Measurements from ENCODE around the gene SLC24A3. TPM values are rescaled to one million over a fixed set of nuclear protein-coding genes. Genes with fewer than 3 reads are reported as not detected.

Gene SLC24A3
- total RNA-seq, 2 experiments from 2014 or later: not detected

DNA sequence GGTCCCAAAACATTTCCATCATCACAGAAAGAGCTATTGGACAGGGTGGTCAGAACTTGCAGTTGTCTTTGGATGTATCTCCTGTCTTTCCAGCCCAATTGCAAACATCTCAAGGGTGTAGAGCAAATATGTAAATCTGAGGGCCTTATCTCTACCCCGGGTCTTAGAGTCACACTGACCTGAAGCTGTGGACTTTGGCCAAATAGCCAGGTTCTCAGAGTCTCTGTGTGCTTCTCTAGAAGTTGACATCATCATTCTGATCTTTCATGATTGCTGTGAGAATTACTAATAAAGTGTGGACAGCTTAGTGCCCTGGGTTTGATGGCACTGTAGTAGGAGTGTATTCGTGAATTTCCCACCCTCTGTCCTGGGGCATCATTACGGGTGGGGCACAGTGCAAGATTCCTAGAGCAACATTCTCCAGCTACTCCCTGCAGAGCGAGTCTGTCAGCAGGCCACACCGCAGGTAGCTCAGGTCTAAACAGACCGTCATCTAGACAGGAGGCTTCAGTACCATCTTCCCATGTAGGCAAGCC, 71.1 kb downstream of the SLC24A3 start:
- H3K27ac ChIP-seq (ENCODE audit: low read depth, low read length, poor library complexity, severe bottlenecking): no peak overlapping the region
- no peaks in the 10 kb centered on the region for H3K9me2 ChIP-seq (ENCODE audit: insufficient read depth, low read length)
- no TSS peak for BruUV-seq (replicated peaks)
- intact Hi-C loops (cut with micrococcal nuclease; ENCODE audit: unreplicated experiment): no loop called here
- H4K20me1 ChIP-seq (ENCODE audit: insufficient read depth, low read length): no peaks in the 10 kb centered on the region
- H3K4me2 ChIP-seq (ENCODE audit: low read length): no peak overlapping the region
- no peak overlapping the region for H2AFZ ChIP-seq (ENCODE audit: low read length)
- no peaks in the 10 kb centered on the region for H3K9me3 ChIP-seq (ENCODE audit: low read length)
- H3K36me3 ChIP-seq (ENCODE audit: insufficient read depth, low read length): no peaks in the 10 kb centered on the region
- DNase-seq (ENCODE audit: low spot score): no peak
- ChIA-PET POLR2A (no interaction called here), CTCF (ENCODE audit: unreplicated experiment) (interaction anchor here (0.5 kb wide), 1 partner anchor 307 kb away, joined by 3 read pairs; no protein-coding TSS in a partner anchor)
- no peaks in the 10 kb centered on the region for H3K79me2 ChIP-seq (ENCODE audit: insufficient read depth, low read depth, low read length)
- no peak overlapping the region for H3K4me3 ChIP-seq (ENCODE audit: low read depth, low read length, poor library complexity, severe bottlenecking)
- no peak for TF ChIP-seq EZH2phosphoT487 (IDR thresholded peaks at IDR 0.05; ENCODE audit: borderline replicate concordance, low read depth, low read length)
- TF ChIP-seq, protein P1, sequence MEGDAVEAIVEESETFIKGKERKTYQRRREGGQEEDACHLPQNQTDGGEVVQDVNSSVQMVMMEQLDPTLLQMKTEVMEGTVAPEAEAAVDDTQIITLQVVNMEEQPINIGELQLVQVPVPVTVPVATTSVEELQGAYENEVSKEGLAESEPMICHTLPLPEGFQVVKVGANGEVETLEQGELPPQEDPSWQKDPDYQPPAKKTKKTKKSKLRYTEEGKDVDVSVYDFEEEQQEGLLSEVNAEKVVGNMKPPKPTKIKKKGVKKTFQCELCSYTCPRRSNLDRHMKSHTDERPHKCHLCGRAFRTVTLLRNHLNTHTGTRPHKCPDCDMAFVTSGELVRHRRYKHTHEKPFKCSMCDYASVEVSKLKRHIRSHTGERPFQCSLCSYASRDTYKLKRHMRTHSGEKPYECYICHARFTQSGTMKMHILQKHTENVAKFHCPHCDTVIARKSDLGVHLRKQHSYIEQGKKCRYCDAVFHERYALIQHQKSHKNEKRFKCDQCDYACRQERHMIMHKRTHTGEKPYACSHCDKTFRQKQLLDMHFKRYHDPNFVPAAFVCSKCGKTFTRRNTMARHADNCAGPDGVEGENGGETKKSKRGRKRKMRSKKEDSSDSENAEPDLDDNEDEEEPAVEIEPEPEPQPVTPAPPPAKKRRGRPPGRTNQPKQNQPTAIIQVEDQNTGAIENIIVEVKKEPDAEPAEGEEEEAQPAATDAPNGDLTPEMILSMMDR (conservative IDR thresholded peaks at IDR 0.05; ENCODE audit: low read length): no peak
- H3K4me1 ChIP-seq (ENCODE audit: insufficient read depth, low read length, poor library complexity, severe bottlenecking): no peaks in the 10 kb centered on the region

DNA sequence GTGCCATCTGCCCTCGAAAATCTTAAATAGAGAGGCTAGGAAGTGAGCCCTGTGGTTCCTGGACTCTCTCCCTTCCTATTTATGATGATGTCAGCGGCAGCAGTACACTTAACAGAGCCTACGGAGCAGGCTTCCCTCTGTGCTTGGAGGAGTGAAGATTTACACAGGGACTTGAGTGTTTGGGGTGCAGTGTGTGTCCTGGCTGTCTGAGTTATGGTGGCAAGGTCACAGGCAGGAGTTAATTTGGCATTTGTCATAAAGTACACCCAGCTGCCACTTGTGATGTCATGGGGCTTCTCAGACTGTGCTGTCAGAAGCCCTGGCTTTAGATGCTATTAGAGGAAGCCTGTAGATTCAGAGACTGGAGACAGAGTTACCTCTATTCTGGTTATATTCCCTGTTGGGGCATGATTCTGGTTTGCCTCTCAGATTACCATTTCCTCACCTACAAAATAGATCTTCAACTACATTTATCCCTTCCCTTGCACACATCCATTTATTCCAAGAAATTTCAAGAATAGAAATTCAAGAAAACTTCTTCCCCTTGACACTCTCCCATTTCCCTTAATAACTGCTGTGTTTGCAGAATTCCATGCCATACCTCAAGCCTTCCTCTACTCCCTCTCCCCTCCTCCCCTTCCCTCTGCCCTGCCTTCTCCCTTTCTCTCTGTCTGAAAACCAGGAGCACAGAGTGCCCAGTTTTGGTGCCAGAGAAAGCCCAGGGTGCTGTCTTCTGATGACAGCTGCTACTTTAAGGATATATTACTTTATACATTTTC, 72.1 kb downstream of the SLC24A3 start:
- Histone ChIP-seq H3K27ac (ENCODE audit: low read depth, low read length, poor library complexity, severe bottlenecking) (no peak overlapping the region), H4K20me1 (ENCODE audit: insufficient read depth, low read length) (no peaks in the 10 kb centered on the region), H3K4me2 (ENCODE audit: low read length) (no peak overlapping the region), H3K79me2 (ENCODE audit: insufficient read depth, low read depth, low read length) (no peaks in the 10 kb centered on the region), H2AFZ (ENCODE audit: low read length) (no peak overlapping the region), H3K4me3 (ENCODE audit: low read depth, low read length, poor library complexity, severe bottlenecking) (no peak overlapping the region), H3K9me2 (ENCODE audit: insufficient read depth, low read length) (no peaks in the 10 kb centered on the region), H3K36me3 (ENCODE audit: insufficient read depth, low read length) (no peaks in the 10 kb centered on the region), H3K4me1 (ENCODE audit: insufficient read depth, low read length, poor library complexity, severe bottlenecking) (no peaks in the 10 kb centered on the region), H3K9me3 (ENCODE audit: low read length) (no peaks in the 10 kb centered on the region)
- TF ChIP-seq EZH2phosphoT487 (IDR thresholded peaks at IDR 0.05; ENCODE audit: borderline replicate concordance, low read depth, low read length): no peak
- TF ChIP-seq, protein P1 (conservative IDR thresholded peaks at IDR 0.05; ENCODE audit: low read length): no peak
- POLR2A ChIA-PET: interaction anchor here (1.3 kb wide), 1 partner anchor 11 kb away, joined by 4 read pairs; no protein-coding TSS in a partner anchor
- intact Hi-C loops (cut with micrococcal nuclease; ENCODE audit: unreplicated experiment): no loop called here
- BruUV-seq (replicated peaks): no TSS peak
- DNase-seq (ENCODE audit: low spot score): no peak
- CTCF ChIA-PET (ENCODE audit: unreplicated experiment): no interaction called here

DNA sequence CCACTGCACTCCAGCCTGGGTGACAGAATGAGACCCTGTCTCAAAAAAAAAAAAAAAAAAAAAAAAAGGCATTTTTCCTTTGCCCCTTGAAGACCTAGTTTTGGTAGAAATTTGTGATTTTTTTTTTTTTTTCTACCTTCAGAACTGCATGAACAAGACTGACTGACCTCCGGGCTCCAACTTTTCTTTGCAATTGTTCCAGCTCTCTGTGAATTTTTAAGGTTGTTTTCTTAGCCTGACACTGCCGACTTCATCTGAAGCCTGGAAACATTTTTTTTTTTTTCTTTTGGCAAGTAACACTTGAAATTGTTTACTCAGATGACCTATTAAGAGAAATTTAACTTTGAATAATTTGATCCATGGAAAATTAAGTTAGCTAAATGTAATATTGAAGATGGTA, 73.0 kb downstream of the SLC24A3 start:
- no TSS peak for BruUV-seq (replicated peaks)
- Histone ChIP-seq H3K79me2 (ENCODE audit: insufficient read depth, low read depth, low read length) (no peaks in the 10 kb centered on the region), H3K4me1 (ENCODE audit: insufficient read depth, low read length, poor library complexity, severe bottlenecking) (no peaks in the 10 kb centered on the region), H3K9me2 (ENCODE audit: insufficient read depth, low read length) (no peaks in the 10 kb centered on the region), H4K20me1 (ENCODE audit: insufficient read depth, low read length) (no peaks in the 10 kb centered on the region), H3K4me3 (ENCODE audit: low read depth, low read length, poor library complexity, severe bottlenecking) (no peak overlapping the region), H3K36me3 (ENCODE audit: insufficient read depth, low read length) (no peaks in the 10 kb centered on the region), H2AFZ (ENCODE audit: low read length) (no peak overlapping the region), H3K4me2 (ENCODE audit: low read length) (no peak overlapping the region), H3K27ac (ENCODE audit: low read depth, low read length, poor library complexity, severe bottlenecking) (no peak overlapping the region), H3K9me3 (ENCODE audit: low read length) (no peaks in the 10 kb centered on the region)
- no peak for DNase-seq (ENCODE audit: low spot score)
- intact Hi-C loops (cut with micrococcal nuclease; ENCODE audit: unreplicated experiment): no loop called here
- no peak for TF ChIP-seq EZH2phosphoT487 (IDR thresholded peaks at IDR 0.05; ENCODE audit: borderline replicate concordance, low read depth, low read length)
- TF ChIP-seq, protein P1 (conservative IDR thresholded peaks at IDR 0.05; ENCODE audit: low read length): no peak
- CTCF ChIA-PET (ENCODE audit: unreplicated experiment): interaction anchor here (0.6 kb wide), 1 partner anchor 400 kb away, joined by 3 read pairs; no protein-coding TSS in a partner anchor
- POLR2A ChIA-PET: interaction anchor here (0.7 to 1.3 kb wide), 2 partner anchors 10 to 26 kb away, joined by 4 to 6 read pairs; no protein-coding TSS in a partner anchor

Measured in OCI-LY7 (cell line).